Lower leg skin (tissue), 3 donors: ENCODE measurements around the gene FPR1.

ENCODE experiments used
- CTCF ChIP-seq, 3 donors: fragments of 450-650 bp; IDR thresholded peaks; one replicate each; pipeline ENCODE4 v1.5.1; 2016; ENCODE audit warnings: antibody characterized with exemption in 3 of 3, mild to moderate bottlenecking in 3 of 3, moderate library complexity in 2 of 3
- POLR2A ChIP-seq, 2 donors: fragments of 450-650 bp; IDR thresholded peaks; one replicate each; pipeline ENCODE4 v1.6.1; 2016 to 2017; ENCODE audit warnings: antibody characterized with exemption in 2 of 2, mild to moderate bottlenecking in 1 of 2, moderate library complexity in 1 of 2

GRCh38 chr19:51716925-51717324 lies 34.8 kb downstream of the FPR1 start:
- TF ChIP-seq POLR2A (IDR thresholded peaks at IDR 0.05) (no peak), CTCF (IDR thresholded peaks at IDR 0.05) (no peak)
